ENCODE results near the gene ERP27.

ERP27 gene

GRCh38 chr12:14938301-14938700 is at the start of gene ERP27:
Gene ERP27, minus strand, starts transcription at chr12:14938537. Its CDS starts 29 bp downstream, at chr12:14938508.
- no peak within 1 kb of the TSS for H3K4me3 ChIP-seq (ENCODE audit: low read depth, low read length)

GRCh38 chr12:14988035-14988434 is 49.7 kb upstream of the ERP27 start:
- no peak overlapping the region for H3K4me3 ChIP-seq (ENCODE audit: low read depth, low read length)

- H3K4me3 ChIP-seq (ENCODE audit: low read depth, low read length): no peak overlapping the region
Observed at GRCh38 chr12:14986449-14986848, 48.1 kb upstream of the ERP27 start.

- H3K4me3 ChIP-seq (ENCODE audit: low read depth, low read length): no peak overlapping the region
Observed at GRCh38 chr12:14984766-14985285, 46.5 kb upstream of the ERP27 start.

GRCh38 chr12:14984036-14984435 is 45.7 kb upstream of the ERP27 start:
- no peak overlapping the region for H3K4me3 ChIP-seq (ENCODE audit: low read depth, low read length)

GRCh38 chr12:14982991-14983390 is 44.7 kb upstream of the ERP27 start:
- H3K4me3 ChIP-seq (ENCODE audit: low read depth, low read length): no peak overlapping the region

- H3K4me3 ChIP-seq (ENCODE audit: low read depth, low read length): no peak overlapping the region
Observed at GRCh38 chr12:14982562-14982961, 44.2 kb upstream of the ERP27 start.

GRCh38 chr12:14981049-14981448 is 42.7 kb upstream of the ERP27 start:
- no peak overlapping the region for H3K4me3 ChIP-seq (ENCODE audit: low read depth, low read length)

GRCh38 chr12:14979468-14979867 is 41.1 kb upstream of the ERP27 start:
- no peak overlapping the region for H3K4me3 ChIP-seq (ENCODE audit: low read depth, low read length)

- no peak overlapping the region for H3K4me3 ChIP-seq (ENCODE audit: low read depth, low read length)
Observed at GRCh38 chr12:14976658-14977057, 38.3 kb upstream of the ERP27 start.

- H3K4me3 ChIP-seq (ENCODE audit: low read depth, low read length): no peak overlapping the region
Observed at GRCh38 chr12:14975457-14975856, 37.1 kb upstream of the ERP27 start.

- H3K4me3 ChIP-seq (ENCODE audit: low read depth, low read length): no peak overlapping the region
Observed at GRCh38 chr12:14974633-14975032, 36.3 kb upstream of the ERP27 start.

GRCh38 chr12:14972816-14973215 is 34.5 kb upstream of the ERP27 start, which contains the start of gene PDE6H:
Gene PDE6H, plus strand, starts transcription at chr12:14973042. Its CDS starts 4,971 bp downstream, at chr12:14978013.
- H3K4me3 ChIP-seq (ENCODE audit: low read depth, low read length): no peak within 1 kb of the TSS

- no peak overlapping the region for H3K4me3 ChIP-seq (ENCODE audit: low read depth, low read length)
Observed at GRCh38 chr12:14970473-14970872, 32.1 kb upstream of the ERP27 start.

GRCh38 chr12:14968478-14968877 is 30.1 kb upstream of the ERP27 start:
- H3K4me3 ChIP-seq (ENCODE audit: low read depth, low read length): no peak overlapping the region

- no peak overlapping the region for H3K4me3 ChIP-seq (ENCODE audit: low read depth, low read length)
Observed at GRCh38 chr12:14965221-14965620, 26.9 kb upstream of the ERP27 start.

GRCh38 chr12:14964406-14964805 is 26.1 kb upstream of the ERP27 start:
- H3K4me3 ChIP-seq (ENCODE audit: low read depth, low read length): no peak overlapping the region

- no peak overlapping the region for H3K4me3 ChIP-seq (ENCODE audit: low read depth, low read length)
Observed at GRCh38 chr12:14963520-14963919, 25.2 kb upstream of the ERP27 start.

GRCh38 chr12:14962797-14963196 is 24.5 kb upstream of the ERP27 start:
- H3K4me3 ChIP-seq (ENCODE audit: low read depth, low read length): no peak overlapping the region

GRCh38 chr12:14962153-14962539 is 23.8 kb upstream of the ERP27 start:
- H3K4me3 ChIP-seq (ENCODE audit: low read depth, low read length): no peak overlapping the region

GRCh38 chr12:14961466-14962152 is 23.3 kb upstream of the ERP27 start, which contains the start of gene ARHGDIB:
Gene ARHGDIB, minus strand, starts transcription at chr12:14961601. Its CDS starts 10,889 bp downstream, at chr12:14950712.
- no peak within 1 kb of the TSS for H3K4me3 ChIP-seq (ENCODE audit: low read depth, low read length)

GRCh38 chr12:14960548-14961465 is 22.5 kb upstream of the ERP27 start:
- H3K4me3 ChIP-seq (ENCODE audit: low read depth, low read length): no peak overlapping the region

Measured in iPS-11a (cell line).